Brain microvascular endothelial cell (primary cell): ENCODE measurements around the gene CLTC.

Experiments used
- DNase-seq: peaks from one replicate; pipeline ENCODE4 v3.0.0-alpha.2; 2020
- H3K27ac ChIP-seq: fragments of 250-450 bp; sonication (Bioruptor Pico); 2 replicates; pipeline ENCODE4 v1.5.1; 2020; ENCODE audit warnings: mild to moderate bottlenecking, moderate library complexity
- H3K27me3 ChIP-seq: fragments of 250-450 bp; sonication (Bioruptor Pico); replicated peaks from 2 replicates; pipeline ENCODE4 v1.5.1; 2020; ENCODE audit warnings: mild to moderate bottlenecking
- H3K36me3 ChIP-seq: fragments of 250-450 bp; sonication (Bioruptor Pico); replicated peaks from 2 replicates; pipeline ENCODE4 v1.5.1; 2020; ENCODE audit warnings: mild to moderate bottlenecking
- H3K4me3 ChIP-seq: 2 replicates; pipeline ENCODE4 v1.5.1; 2011; ENCODE audit warnings: low read depth, mild to moderate bottlenecking, control low read depth, low read length, moderate library complexity
- in situ Hi-C: cut with HindIII; loops from 2 replicates; pipeline ENCODE4 v1.10.0; 2017; ENCODE audit warnings: low sequenced_read_pairs, low pct_ligation_motif_present
- TF ChIP-seq, protein P1 (sequence below): IDR thresholded peaks from 2 replicates; pipeline ENCODE4 v1.5.1; 2011; ENCODE audit warnings: low read depth, mild to moderate bottlenecking, moderate library complexity, low read length, control low read depth, inconsistent platforms; ENCODE audit errors: missing control alignments

CLTC gene

GRCh38 chr17:59666235-59666634, 46.5 kb downstream of the CLTC start:
- H3K4me3 ChIP-seq = no peak overlapping the region
- H3K27me3 ChIP-seq = no peaks in the 10 kb centered on the region
- no peak overlapping the region for H3K27ac ChIP-seq
- H3K36me3 ChIP-seq = peaks cover 75% of the 10 kb centered on the region
- DNase-seq = no peak
- TF ChIP-seq, protein P1, sequence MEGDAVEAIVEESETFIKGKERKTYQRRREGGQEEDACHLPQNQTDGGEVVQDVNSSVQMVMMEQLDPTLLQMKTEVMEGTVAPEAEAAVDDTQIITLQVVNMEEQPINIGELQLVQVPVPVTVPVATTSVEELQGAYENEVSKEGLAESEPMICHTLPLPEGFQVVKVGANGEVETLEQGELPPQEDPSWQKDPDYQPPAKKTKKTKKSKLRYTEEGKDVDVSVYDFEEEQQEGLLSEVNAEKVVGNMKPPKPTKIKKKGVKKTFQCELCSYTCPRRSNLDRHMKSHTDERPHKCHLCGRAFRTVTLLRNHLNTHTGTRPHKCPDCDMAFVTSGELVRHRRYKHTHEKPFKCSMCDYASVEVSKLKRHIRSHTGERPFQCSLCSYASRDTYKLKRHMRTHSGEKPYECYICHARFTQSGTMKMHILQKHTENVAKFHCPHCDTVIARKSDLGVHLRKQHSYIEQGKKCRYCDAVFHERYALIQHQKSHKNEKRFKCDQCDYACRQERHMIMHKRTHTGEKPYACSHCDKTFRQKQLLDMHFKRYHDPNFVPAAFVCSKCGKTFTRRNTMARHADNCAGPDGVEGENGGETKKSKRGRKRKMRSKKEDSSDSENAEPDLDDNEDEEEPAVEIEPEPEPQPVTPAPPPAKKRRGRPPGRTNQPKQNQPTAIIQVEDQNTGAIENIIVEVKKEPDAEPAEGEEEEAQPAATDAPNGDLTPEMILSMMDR = no peak
- in situ Hi-C loops = no loop called here

GRCh38 chr17:59668816-59669215, 49.1 kb downstream of the CLTC start:
- peaks cover 68% of the 10 kb centered on the region for H3K36me3 ChIP-seq
- H3K4me3 ChIP-seq = no peak overlapping the region
- H3K27ac ChIP-seq = no peak overlapping the region
- DNase-seq = peak; percentile 40
- no peaks in the 10 kb centered on the region for H3K27me3 ChIP-seq
- TF ChIP-seq, protein P1 = no peak
- in situ Hi-C loops = no loop called here

DNA sequence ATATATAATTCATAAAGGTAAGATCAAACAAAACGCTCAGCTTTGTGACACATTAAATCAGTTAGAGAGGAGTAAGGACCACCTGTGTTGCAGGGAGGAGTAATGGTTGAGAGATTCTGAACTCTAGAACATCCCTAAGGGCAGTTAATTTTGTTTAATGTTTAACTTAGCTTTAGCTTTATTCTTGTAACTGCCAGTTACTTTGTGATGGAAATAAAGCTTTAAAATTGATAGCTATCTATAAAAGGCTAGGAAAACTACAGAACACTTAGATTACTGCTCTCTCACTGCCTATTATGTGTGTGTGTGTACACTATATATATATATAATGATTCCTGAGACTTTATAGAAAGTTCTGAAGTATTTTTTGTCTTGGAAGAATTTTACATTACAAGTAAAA, 49.7 kb downstream of the CLTC start:
- H3K36me3 ChIP-seq = peaks cover 70% of the 10 kb centered on the region
- TF ChIP-seq, protein P1 = no peak
- in situ Hi-C loops = no loop called here

DNA sequence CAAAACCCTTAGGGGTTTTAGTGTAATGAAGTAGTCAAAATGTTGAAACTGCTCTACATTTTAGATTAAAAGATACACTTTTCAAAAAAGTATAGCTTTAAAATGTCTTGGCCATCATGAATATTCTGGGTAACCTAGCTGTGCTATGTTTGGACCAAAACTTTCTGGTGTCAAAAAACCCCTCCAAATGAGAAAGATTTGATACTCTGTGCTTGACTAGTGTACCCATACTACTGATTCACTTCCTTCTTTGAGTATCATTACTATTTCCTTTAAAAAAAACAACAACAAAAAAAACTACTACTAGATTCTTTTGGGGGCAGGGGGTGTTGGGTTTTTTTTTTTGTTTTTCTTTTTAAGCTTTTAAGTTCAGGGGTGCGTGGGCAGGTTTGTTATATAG, 50.2 kb downstream of the CLTC start:
- TF ChIP-seq, protein P1 = no peak
- Histone ChIP-seq H3K27ac (no peak overlapping the region), H3K36me3 (peaks cover 72% of the 10 kb centered on the region), H3K27me3 (no peaks in the 10 kb centered on the region), H3K4me3 (no peak overlapping the region)
- DNase-seq = no peak
- in situ Hi-C loops = no loop called here

More for the DNA sequence above, 49.7 kb downstream of the CLTC start:
- H3K4me3 ChIP-seq = no peak overlapping the region
- H3K27me3 ChIP-seq = no peaks in the 10 kb centered on the region
- H3K27ac ChIP-seq = no peak overlapping the region
- no peak for DNase-seq

DNA sequence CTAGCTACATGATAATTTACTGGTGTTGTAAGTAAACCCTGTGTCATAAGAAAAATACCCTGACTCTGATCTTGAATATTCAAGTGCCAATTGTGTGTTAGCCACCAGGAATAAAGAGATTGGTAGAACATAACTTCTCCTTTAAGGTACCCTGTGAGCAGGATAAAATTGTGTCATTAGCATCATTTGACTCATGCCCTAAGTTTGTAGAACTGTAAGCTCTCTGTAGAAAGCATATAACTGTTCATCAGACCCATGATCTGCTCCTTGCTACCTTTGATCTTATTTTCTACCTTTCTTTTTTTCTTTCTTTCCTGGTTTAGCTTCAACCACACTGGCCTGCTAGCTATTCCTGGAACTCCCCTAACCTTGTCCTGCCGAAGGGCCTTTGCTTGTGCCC, 51.7 kb downstream of the CLTC start:
- Histone ChIP-seq H3K27ac (no peak overlapping the region), H3K36me3 (peaks cover 73% of the 10 kb centered on the region), H3K4me3 (no peak overlapping the region), H3K27me3 (no peaks in the 10 kb centered on the region)
- in situ Hi-C loops = no loop called here
- no peak for DNase-seq
- TF ChIP-seq, protein P1 = no peak

GRCh38 chr17:59675231-59675630, 55.5 kb downstream of the CLTC start:
- TF ChIP-seq, protein P1 = no peak
- Histone ChIP-seq H3K4me3 (no peak overlapping the region), H3K36me3 (peaks cover 84% of the 10 kb centered on the region), H3K27me3 (no peaks in the 10 kb centered on the region), H3K27ac (no peak overlapping the region)
- in situ Hi-C loops = no loop called here
- no peak for DNase-seq
